ENCODE measurements around the gene SPRR3.

The SPRR3 gene

DNA sequence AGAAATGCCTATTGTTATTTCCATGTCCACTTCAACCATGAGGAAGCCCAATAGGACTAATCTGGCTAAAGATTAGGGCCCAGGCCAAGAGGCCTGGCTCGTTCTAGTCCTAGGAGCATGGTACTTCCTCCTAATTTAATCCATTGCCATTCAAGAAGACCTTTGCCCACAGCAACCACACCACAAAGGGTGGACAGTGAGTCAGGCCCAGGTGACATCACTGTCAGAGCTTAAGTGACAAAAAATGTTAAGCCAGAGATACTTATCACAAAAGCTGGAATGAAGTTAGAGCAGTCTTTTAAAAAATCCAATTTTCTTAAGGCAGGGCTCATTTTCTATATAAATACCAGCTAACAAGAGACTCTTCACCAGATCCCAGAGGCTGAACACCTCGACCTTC is at the start of gene SPRR3:
TSS of gene SPRR3 (plus strand) at position 368 of the 400 bp plus-strand sequence. CDS start 1,272 bp downstream, outside the sequence.
- DNase-seq = no peak

- DNase-seq = no peak
Measured at GRCh38 chr1:152953761-152954160, 47.8 kb upstream of the SPRR3 start.

GRCh38 chr1:152954436-152954835 is 47.1 kb upstream of the SPRR3 start:
- DNase-seq = no peak

GRCh38 chr1:152957561-152957960 is 44.0 kb upstream of the SPRR3 start:
- DNase-seq = no peak

GRCh38 chr1:152959273-152959672 is 42.3 kb upstream of the SPRR3 start:
- DNase-seq = no peak

DNA sequence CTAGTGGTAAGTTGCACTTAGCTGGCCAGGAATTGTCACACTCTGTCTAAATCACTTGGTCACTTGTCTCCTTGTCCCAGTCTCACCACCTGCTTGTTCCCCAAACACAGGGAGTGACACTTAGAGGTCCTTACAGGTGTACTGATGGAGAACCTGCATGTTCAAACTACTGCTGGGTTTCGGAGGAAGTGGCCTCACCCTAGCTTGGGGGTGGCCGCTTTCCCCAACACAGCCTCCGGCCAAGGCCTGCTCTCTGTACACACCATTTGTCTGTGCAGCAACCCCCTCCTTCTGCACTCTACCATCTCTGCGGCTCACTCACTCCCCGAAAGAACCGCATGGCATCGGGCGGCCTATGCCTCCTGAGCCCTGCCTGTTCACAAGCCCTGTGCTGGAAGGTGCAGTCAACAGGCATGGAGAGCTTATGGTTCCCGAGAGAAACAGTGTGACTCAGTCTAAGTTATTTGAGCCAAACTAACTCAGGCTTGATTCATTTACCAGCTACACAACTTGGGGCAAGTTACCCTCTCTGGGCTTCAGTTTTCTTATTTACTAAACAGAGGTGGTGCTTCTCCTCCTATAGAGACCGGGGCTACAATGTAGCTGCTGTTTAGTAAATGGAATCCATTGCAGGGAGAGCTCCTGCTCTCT is 41.6 kb upstream of the SPRR3 start:
- no peak for DNase-seq

GRCh38 chr1:152960452-152961044 is 41.0 kb upstream of the SPRR3 start:
- DNase-seq = no peak

DNA sequence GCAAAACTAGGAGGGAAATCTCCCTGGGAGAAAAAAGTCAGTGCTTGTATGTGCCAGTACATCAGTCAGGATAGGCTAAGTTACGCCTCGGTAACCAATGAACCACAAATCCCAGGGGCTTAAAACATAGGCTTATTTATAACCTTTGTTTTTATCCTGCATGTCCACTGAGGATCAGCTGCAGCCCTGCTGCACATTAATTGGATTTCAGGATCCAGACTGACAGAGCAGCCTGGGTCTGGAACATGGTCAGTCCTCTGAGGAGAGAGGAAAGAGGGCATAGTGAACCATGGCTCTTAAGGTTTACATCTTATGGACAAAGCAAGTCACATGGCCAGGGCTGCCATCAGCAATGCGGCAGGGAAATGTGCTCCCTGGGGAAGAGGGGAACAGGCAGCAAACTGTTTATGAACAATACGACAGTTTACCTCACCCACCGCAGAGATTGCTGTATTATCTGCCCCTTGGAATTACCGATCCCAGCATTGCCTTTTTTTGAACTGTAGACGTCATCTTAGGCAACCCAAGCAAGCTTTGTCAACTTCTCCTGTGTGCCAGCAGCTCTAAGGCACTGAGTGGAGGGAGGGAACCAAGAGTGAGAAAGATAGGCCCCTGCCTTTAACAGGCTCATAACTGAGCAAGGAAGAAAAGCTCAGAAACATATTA is 40.2 kb upstream of the SPRR3 start:
- DNase-seq = no peak

DNA sequence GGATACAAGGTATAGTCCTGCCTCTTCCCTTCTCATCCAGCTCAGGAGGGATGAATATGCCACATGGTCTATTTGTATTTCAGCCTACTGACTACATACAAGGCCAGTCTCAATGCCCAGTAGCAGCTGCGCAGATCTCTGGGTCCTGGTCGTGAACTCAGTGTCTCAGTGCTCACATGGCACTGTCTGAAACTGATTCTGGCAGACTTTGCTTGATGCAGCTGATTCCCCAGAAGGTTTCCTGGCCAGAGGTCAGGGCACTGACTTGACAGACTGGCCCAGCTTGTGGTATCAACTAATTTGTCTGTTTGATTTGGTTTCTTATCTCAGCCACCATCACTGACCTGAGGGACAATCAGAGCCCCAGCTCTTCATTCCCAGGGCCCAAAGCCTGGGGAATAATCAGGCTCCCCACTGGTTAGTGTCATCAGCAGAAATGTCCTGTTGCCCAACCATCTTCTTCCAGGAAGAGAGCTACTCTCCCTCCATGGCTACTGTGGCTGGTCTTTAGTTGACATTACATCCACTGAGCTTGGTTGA is 38.6 kb upstream of the SPRR3 start:
- DNase-seq = no peak

DNA sequence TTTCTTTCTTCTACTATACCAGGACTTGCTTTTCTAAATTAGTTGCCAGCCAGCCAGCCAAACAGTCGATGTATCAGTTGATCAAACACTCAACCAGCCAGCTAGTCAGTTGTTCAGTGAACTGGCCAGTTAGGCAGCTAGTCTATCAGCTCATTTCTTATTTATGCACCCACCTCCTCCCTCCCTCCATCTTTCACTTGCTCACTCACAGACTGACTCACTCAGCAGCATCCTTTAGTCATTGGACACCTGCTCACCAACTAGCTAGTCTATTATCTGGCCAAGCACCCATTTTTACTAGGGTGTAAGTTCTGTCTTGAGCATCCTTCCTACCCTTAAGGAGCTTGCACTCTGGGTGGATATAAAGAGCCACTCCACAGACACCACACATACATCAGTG is 37.0 kb upstream of the SPRR3 start:
- DNase-seq = no peak

- DNase-seq = no peak
Measured at GRCh38 chr1:152965853-152966252, 35.7 kb upstream of the SPRR3 start.

DNA sequence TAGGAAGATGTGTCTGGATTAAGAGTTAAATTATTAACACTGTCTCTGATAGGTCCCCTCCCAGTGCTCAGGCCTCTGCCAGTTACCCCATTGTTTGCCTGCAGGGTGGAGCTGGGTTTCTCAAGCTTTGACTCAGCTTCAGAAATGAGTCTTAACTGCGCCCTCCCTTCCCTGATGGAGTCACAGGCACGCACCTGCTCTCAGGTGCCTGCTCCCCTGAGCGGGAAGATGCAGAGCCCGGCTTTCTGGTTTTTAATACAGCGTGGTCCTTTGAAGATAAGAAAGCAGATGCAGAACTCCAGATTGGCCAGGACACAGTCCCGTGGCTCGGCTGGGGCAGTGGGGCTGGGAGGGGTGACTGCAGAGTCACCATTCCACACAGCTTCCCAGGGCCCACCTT is 34.3 kb upstream of the SPRR3 start:
- no peak for DNase-seq

- DNase-seq = no peak
Measured at GRCh38 chr1:152968248-152968647, 33.3 kb upstream of the SPRR3 start.

GRCh38 chr1:152969036-152969435 is 32.5 kb upstream of the SPRR3 start:
- DNase-seq = no peak

DNA sequence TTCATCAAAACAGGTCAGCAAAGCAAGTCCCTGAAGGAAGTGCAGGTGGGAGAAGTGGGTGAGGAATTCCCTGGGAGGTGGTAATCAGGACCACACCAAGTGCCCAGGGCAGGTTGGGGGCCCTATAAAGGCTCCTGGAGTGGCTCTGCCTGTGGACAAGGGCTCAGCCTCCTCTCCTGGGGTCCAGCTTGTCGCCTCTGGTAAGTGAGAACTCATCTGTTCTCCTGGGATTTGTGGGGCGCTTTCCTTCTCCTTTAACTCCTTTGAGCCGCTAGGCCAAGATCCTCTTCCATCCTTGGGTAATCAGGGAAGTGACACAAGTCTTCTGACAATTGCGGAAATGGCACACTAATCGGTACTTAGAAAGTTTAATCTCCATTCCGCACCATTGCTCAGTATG is 31.1 kb upstream of the SPRR3 start, which contains the start of gene SPRR4:
TSS of gene SPRR4 (plus strand) at position 154 of the 400 bp plus-strand sequence. CDS start 1,243 bp downstream, outside the sequence.
- DNase-seq = no peak

DNA sequence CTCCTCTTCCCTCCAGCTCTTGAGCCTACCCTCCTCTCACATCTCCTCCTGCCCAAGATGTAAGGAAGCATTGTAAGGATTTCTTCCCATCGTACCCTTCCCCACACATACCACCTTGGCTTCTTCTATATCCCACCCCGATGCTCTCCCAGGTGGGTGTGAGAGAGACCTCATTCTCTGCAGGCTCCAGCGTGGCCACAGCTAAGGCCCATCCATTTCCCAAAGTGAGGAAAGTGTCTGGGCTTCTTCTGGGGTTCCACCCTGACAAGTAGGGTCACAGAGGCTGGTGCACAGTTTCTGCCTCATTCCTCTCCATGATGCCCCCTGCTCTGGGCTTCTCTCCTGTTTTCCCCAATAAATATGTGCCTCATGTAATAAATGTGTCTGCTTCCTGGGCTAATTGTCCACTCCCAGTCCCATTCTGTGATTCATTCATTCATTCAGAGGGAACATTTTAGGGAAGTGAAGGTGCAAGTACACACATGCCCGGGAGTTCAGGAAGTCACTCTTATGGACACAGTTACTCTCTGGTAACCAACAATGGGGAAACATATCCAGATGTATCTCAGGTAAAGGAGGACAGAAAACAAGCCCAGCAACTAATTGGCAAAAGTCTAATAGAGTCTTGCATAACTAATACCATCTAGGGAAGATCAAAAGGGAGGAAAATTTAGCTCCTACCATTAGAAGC is 29.2 kb upstream of the SPRR3 start:
- no peak for DNase-seq

- DNase-seq = no peak
Measured at GRCh38 chr1:152976688-152977087, 24.9 kb upstream of the SPRR3 start.

GRCh38 chr1:152977614-152978013 is 23.9 kb upstream of the SPRR3 start:
- no peak for DNase-seq

GRCh38 chr1:152980676-152981075 is 20.9 kb upstream of the SPRR3 start:
- no peak for DNase-seq

GRCh38 chr1:152981146-152981871 is 20.2 kb upstream of the SPRR3 start:
- DNase-seq = no peak

GRCh38 chr1:152982076-152982475 is 19.5 kb upstream of the SPRR3 start:
- DNase-seq = no peak

- no peak for DNase-seq
Measured at GRCh38 chr1:152983234-152983633, 18.3 kb upstream of the SPRR3 start.

DNA sequence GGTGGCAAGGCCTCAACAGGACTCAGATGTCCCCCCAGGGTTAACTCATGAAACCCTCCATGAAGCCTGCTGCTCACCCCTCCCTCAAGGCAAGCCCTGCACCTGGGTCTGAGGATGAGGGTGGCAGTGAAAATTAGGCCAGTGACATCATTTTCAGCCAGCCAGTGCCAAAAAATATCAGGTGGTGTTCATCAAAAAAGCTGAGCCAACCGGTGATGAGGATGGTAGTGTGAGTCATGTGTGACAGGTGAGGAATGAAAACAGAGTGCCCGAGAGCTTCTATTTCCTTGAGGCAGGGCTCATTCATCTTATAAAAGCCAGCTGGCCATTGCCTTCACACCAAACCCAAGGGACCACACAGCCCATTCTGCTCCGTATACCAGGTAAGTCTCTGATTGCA is 17.8 kb upstream of the SPRR3 start, which contains the start of gene SPRR1A:
TSS of gene SPRR1A (plus strand) at position 339 of the 400 bp plus-strand sequence. CDS start 1,150 bp downstream, outside the sequence.
- DNase-seq = no peak
